Heart left ventricle (tissue), 16 donors: ENCODE data around the gene HEATR9. TPM values are rescaled to one million over a fixed set of nuclear protein-coding genes. Genes with fewer than 3 reads are reported as not detected.
A peak's percentile ranks its signal among the peaks of the same experiment; 100 is the strongest.

Experiments
- ATAC-seq, 4 donors: fragments of 200-7000 bp; cut with Tn5 transposase; one replicate each; pipeline ENCODE4 v1.9.1; 2020 to 2022; ENCODE audit warnings: moderate library complexity in 4 of 4, mild to moderate bottlenecking in 3 of 4, moderate number of reproducible peaks in 1 of 4
- DNase-seq, 5 donors: peaks; one replicate each; pipeline ENCODE4 v3.0.0-alpha.2; 2020
- H3K27ac ChIP-seq, 12 donors: fragments of 200-600 bp; sonication (generic) in 4 of 12; one replicate each; pipeline versions ENCODE4 v1.5.0 to v1.8.0; 2016 to 2022; ENCODE audit warnings: mild to moderate bottlenecking in 2 of 12
- H3K27me3 ChIP-seq, 9 donors: fragments of 200-600 bp; sonication (generic) in 2 of 9; one replicate each; pipeline versions ENCODE4 v1.5.1 to v1.8.0; 2016 to 2022; ENCODE audit warnings: mild to moderate bottlenecking in 3 of 9
- H3K36me3 ChIP-seq, 9 donors: fragments of 200-600 bp; sonication (generic) in 2 of 9; one replicate each; pipeline versions ENCODE4 v1.5.0 to v1.8.0; 2018 to 2022; ENCODE audit warnings: mild to moderate bottlenecking in 2 of 9
- H3K4me1 ChIP-seq, 12 donors: fragments of 200-600 bp; sonication (generic) in 4 of 12; one replicate each; pipeline versions ENCODE4 v1.5.0 to v1.8.0; 2016 to 2022; ENCODE audit warnings: mild to moderate bottlenecking in 3 of 12
- H3K4me3 ChIP-seq, 12 donors: fragments of 200-600 bp; sonication (generic) in 4 of 12; one replicate each; pipeline versions ENCODE4 v1.5.0 to v1.8.0; 2017 to 2022; ENCODE audit warnings: mild to moderate bottlenecking in 9 of 12, moderate library complexity in 4 of 12
- H3K9me3 ChIP-seq, 12 donors: fragments of 200-600 bp; sonication (generic) in 4 of 12; one replicate each; pipeline versions ENCODE4 v1.5.0 to v1.8.0; 2016 to 2022; ENCODE audit warnings: mild to moderate bottlenecking in 1 of 12
- CTCF ChIP-seq, 12 donors: fragments of 200-600 bp; sonication (generic) in 4 of 12; IDR thresholded peaks; one replicate each; pipeline versions ENCODE4 v1.5.0 to v1.8.0; 2018 to 2022; ENCODE audit warnings: antibody characterized with exemption in 12 of 12, mild to moderate bottlenecking in 5 of 12
- POLR2A ChIP-seq, 2 donors: fragments of 450-650 bp; IDR thresholded peaks; one replicate each; pipeline ENCODE4 v1.6.1; 2017; ENCODE audit warnings: antibody characterized with exemption in 2 of 2, mild to moderate bottlenecking in 2 of 2, moderate library complexity in 2 of 2
- WGBS, 4 donors: extraction: QIAGEN DNeasy Blood & Tissue Kit in 2 of 4; methylation state at CpG; one replicate each; pipeline versions ENCODE4 v1.1.5 to v1.1.7; 2013 to 2018; 5-methylcytosine and 5-hydroxymethylcytosine counted together
- intact Hi-C, 10 donors: fragments of 100-400 bp; cut with DNase I; formaldehyde crosslinking; loops; one replicate each; pipeline versions ENCODE4 v1.11.1 to v1.14.2; 2022
- polyA plus RNA-seq, 2 donors: library from polyadenylated mRNA; stranded (reverse); fragments of 200-250 nt; gene quantifications; one replicate each; pipeline ENCODE4 v1.2.3, GENCODE V29; 2013
- total RNA-seq, 9 donors: library from RNA; depleted of rRNA in 2 of 9; stranded (reverse); fragments of >200 nt in 2 of 9; fragmentation: NEBNext Ultra II Directional in 3 of 9; extraction: Animal tissue kit (Norgen Biotek cat#: 25700) in 3 of 9; gene quantifications; one replicate each; pipeline versions ENCODE4 v1.1.0 to v1.2.4, GENCODE V29; 2016 to 2023
- donor health status: ischemic (EF 13 %, LVEDD 7.1; RV severe dilation, severe dysfunction).
- donor health status: healthy with polysubstance abuse.
- donor health status: DM: no; HTN: yes; CAD: no.
- donor health status: DM: no; HTN: no; CAD: no.
- donor health status: ischemic (EF 25% LVEDD 6.9; RV normal size, moderate dysfunction).
- donor health status: ischemic (EF 25% LVEDD 5.7; RV mildly dilated, moderate dysfunction).
- donor health status: healthy.
- donor health status: DM: yes; HTN: yes; CAD: no.
- donor health status: ischemic (EF 35%, LVEDD 5.7; RV mildly dilated, moderate dysfunction).
- donor health status: nonischemic (EF 11% LVEDD 7.7; RV severe dilation, severe dysfunction).
- donor health status: DM: yes; HTN: yes; CAD: no.
- donor health status: PGD.
- donor health status: ischemic (EF 29% LVEDD 5.4; RV normal size, mild dysfunction).
- donor health status: nonischemic (EF 23%, LVEDD 6.1; RV moderate dilation, normal function).

Gene HEATR9
- total and polyA plus RNA-seq, 11 donors: 0.11 TPM; not detected in 9

DNA sequence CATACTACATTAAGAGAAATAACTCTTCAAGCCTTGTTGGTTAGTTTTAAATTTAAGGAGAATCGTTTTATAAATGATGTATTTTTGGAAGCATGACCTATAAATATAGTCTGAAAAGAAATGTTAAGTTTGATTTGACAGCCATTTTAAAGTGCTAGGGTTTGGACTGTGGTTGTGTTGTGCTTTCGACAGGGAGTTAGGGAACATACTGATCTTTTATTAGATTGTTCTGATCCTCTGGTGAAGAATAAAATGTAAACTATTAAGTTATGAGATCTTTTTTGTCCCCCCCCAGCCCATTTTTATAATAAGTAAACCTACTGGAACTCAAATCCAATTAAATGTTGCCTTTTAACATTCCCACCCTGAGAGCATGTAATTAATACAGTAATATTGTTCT, 47.4 kb downstream of the HEATR9 start:
- 81 to 90% (median 84%) methylated on average over 2 of the region's 2 CpGs for WGBS, 4 donors
- H3K27ac ChIP-seq: no peak overlapping the region
- no peaks in the 10 kb centered on the region for H3K9me3 ChIP-seq
- peaks cover 0 to 8% (median 5%) of the 10 kb centered on the region in 12 donors for H3K4me1 ChIP-seq
- ATAC-seq (no peak), DNase-seq (no peak)
- no peaks in the 10 kb centered on the region for H3K27me3 ChIP-seq
- TF ChIP-seq CTCF (IDR thresholded peaks at IDR 0.05) (no peak), POLR2A (IDR thresholded peaks at IDR 0.05) (no peak)
- peaks cover 0 to 98% (median 88%) of the 10 kb centered on the region in 9 donors for H3K36me3 ChIP-seq
- intact Hi-C loops: loop anchor here in 1 of 10 donors (10.0 kb wide), 1 partner anchor 227 kb away; no protein-coding TSS in a partner anchor
- no peak overlapping the region for H3K4me3 ChIP-seq

DNA sequence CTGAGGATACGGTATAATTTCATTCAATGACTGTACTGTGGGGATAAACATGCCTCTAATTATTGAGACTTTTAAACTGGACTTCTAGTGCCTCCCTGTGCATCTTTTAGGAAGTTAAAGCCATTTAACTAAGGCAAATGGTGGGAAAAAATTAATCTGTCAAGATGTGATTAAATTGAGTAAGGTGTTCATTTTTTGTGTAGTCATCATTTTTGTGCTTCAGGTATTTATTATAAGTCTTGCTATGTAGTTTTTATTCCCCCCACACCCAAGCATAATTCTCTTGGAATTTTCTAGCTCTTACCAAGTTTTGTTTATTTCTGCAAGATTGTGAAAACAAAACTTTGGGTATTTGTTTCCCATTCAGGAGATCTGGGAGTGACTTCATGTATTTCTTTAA, 49.2 kb downstream of the HEATR9 start:
- 71 to 89% (median 76%) methylated on average over 1 of the region's 1 CpG for WGBS, 4 donors
- Histone ChIP-seq H3K36me3 (peaks cover 0 to 85% (median 72%) of the 10 kb centered on the region in 9 donors), H3K27me3 (no peaks in the 10 kb centered on the region), H3K4me1 (peaks cover 0 to 23% (median 15%) of the 10 kb centered on the region in 12 donors), H3K27ac (no peak overlapping the region), H3K9me3 (no peaks in the 10 kb centered on the region), H3K4me3 (no peak overlapping the region)
- DNase-seq: no peak
- intact Hi-C loops: no loop called here
- TF ChIP-seq CTCF (IDR thresholded peaks at IDR 0.05) (no peak), POLR2A (IDR thresholded peaks at IDR 0.05) (no peak)
- ATAC-seq: no peak

- no peak overlapping the region for H3K27ac ChIP-seq
- DNase-seq (no peak), ATAC-seq (no peak)
- no peaks in the 10 kb centered on the region for H3K27me3 ChIP-seq
- TF ChIP-seq CTCF (IDR thresholded peaks at IDR 0.05) (no peak), POLR2A (IDR thresholded peaks at IDR 0.05) (no peak)
- peaks cover 0 to 34% (median 19%) of the 10 kb centered on the region in 12 donors for H3K4me1 ChIP-seq
- H3K9me3 ChIP-seq: no peaks in the 10 kb centered on the region
- peaks cover 0 to 62% (median 54%) of the 10 kb centered on the region in 9 donors for H3K36me3 ChIP-seq
- H3K4me3 ChIP-seq: no peak overlapping the region
- 78 to 93% (median 83%) methylated on average over 1 of the region's 1 CpG for WGBS, 4 donors
- intact Hi-C loops: no loop called here
These were observed 51.5 kb downstream of the HEATR9 start for GRCh38 chr17:35817196-35817595.

- 75 to 79% (median 77%) methylated on average over 5 of the region's 5 CpGs for WGBS, 4 donors
- H3K27me3 ChIP-seq: no peaks in the 10 kb centered on the region
- no peak overlapping the region for H3K27ac ChIP-seq
- TF ChIP-seq POLR2A (IDR thresholded peaks at IDR 0.05) (no peak), CTCF (IDR thresholded peaks at IDR 0.05) (no peak)
- H3K4me1 ChIP-seq: peaks cover 0 to 38% (median 23%) of the 10 kb centered on the region in 12 donors
- H3K9me3 ChIP-seq: no peaks in the 10 kb centered on the region
- peaks cover 0 to 58% (median 49%) of the 10 kb centered on the region in 9 donors for H3K36me3 ChIP-seq
- DNase-seq (no peak), ATAC-seq (peak in 1 of 4 donors; percentile 39)
- intact Hi-C loops: no loop called here
- H3K4me3 ChIP-seq: no peak overlapping the region
These were observed 52.0 kb downstream of the HEATR9 start for GRCh38 chr17:35816723-35817122.
